Colonic mucosa (tissue), 4 donors: ENCODE measurements around the gene PDE5A. TPM values are rescaled to one million over a fixed set of nuclear protein-coding genes. Genes with fewer than 3 reads are reported as not detected.

Source experiments
- DNase-seq: peaks from one replicate; pipeline ENCODE4 v3.0.0-alpha.2; 2020
- H3K27ac ChIP-seq: fragments of 200-600 bp; one replicate; pipeline ENCODE4 v1.8.0; 2021
- H3K27me3 ChIP-seq: fragments of 200-600 bp; one replicate; pipeline ENCODE4 v1.8.0; 2021
- H3K36me3 ChIP-seq: fragments of 200-600 bp; one replicate; pipeline ENCODE4 v1.8.0; 2021
- H3K4me1 ChIP-seq: fragments of 200-600 bp; one replicate; pipeline ENCODE4 v1.8.0; 2021; ENCODE audit warnings: mild to moderate bottlenecking
- H3K4me3 ChIP-seq: fragments of 200-600 bp; one replicate; pipeline ENCODE4 v1.8.0; 2021
- H3K9ac ChIP-seq, 2 donors: one replicate each; pipeline ENCODE4 v1.7.0; 2013; ENCODE audit warnings: control low read depth in 2 of 2, low read depth in 2 of 2, low read length in 2 of 2
- H3K9me3 ChIP-seq: fragments of 200-600 bp; one replicate; pipeline ENCODE4 v1.8.0; 2021
- intact Hi-C: fragments of 100-400 bp; cut with DNase I; formaldehyde crosslinking; loops from one replicate; pipeline ENCODE4 v1.14.1; 2022
- total RNA-seq, 2 donors: library from RNA; stranded (reverse); fragmentation: NEBNext Ultra II Directional in 1 of 2; extraction: Animal tissue kit (Norgen Biotek cat#: 25700) in 1 of 2; gene quantifications; one replicate each; pipeline ENCODE4 v1.2.1, GENCODE V29; 2021
- TF ChIP-seq, protein P1 (sequence below): fragments of 200-600 bp; IDR thresholded peaks from one replicate; pipeline ENCODE4 v1.8.0; 2022; ENCODE audit warnings: antibody characterized with exemption, mild to moderate bottlenecking
- donor health status: healthy.
- donor health status: DM: no; HTN: no; CAD: no.
- donor health status: DM: no; HTN: no; CAD: no.

Gene PDE5A
- total RNA-seq, 2 donors from 2014 or later = 17.6 to 42.5 TPM

DNA sequence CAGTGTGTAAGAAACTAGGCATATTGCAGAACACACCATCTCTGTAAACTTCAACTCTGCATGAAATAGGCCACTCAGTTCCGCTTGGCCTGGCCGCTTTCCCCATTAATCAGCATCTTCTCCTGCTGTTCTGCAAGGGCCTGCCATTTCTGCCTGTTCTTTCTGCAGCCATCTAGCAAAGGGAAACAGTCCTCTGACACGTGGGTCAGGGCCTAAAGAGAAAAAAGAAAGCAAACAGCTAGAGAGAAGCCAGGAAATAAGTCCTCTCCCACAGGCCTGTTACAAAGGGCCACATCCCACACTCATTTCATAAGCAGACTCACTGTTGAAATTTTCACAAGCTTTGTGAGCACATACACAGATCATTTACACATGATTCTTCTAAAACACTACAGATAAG lies 130.1 kb downstream of the PDE5A start:
- Histone ChIP-seq H3K9ac (no peak overlapping the region), H3K9me3 (no peaks in the 10 kb centered on the region), H3K27me3 (no peaks in the 10 kb centered on the region), H3K36me3 (peaks cover 9% of the 10 kb centered on the region), H3K27ac (no peak overlapping the region), H3K4me1 (no peaks in the 10 kb centered on the region), H3K4me3 (no peak overlapping the region)
- intact Hi-C loops = loop anchor here (10.0 kb wide), 1 partner anchor 514 kb away; no protein-coding TSS in a partner anchor
- DNase-seq = no peak
- TF ChIP-seq, protein P1, sequence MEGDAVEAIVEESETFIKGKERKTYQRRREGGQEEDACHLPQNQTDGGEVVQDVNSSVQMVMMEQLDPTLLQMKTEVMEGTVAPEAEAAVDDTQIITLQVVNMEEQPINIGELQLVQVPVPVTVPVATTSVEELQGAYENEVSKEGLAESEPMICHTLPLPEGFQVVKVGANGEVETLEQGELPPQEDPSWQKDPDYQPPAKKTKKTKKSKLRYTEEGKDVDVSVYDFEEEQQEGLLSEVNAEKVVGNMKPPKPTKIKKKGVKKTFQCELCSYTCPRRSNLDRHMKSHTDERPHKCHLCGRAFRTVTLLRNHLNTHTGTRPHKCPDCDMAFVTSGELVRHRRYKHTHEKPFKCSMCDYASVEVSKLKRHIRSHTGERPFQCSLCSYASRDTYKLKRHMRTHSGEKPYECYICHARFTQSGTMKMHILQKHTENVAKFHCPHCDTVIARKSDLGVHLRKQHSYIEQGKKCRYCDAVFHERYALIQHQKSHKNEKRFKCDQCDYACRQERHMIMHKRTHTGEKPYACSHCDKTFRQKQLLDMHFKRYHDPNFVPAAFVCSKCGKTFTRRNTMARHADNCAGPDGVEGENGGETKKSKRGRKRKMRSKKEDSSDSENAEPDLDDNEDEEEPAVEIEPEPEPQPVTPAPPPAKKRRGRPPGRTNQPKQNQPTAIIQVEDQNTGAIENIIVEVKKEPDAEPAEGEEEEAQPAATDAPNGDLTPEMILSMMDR = no peak

DNA sequence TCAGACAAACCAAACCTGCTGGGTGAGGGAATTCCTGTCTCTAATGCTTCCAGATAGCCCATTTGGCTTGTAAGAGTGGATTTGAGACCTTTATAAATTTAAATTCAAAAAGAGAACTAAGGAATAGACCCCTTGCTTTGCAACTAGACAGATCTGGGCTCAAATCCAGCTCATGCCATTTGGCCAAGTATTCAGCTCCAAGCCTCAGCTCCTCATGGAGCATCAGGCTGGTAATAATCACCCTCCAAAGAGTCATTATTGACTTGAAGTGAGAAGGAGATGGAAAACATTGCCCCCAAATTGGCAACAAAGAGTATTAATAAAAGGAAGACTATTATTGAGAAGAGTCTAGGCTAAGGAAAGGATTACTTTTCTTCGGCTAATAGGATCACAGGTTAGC lies 134.7 kb downstream of the PDE5A start:
- no peaks in the 10 kb centered on the region for H3K4me1 ChIP-seq
- intact Hi-C loops = loop anchor here (10.0 kb wide), 1 partner anchor 509 kb away; no protein-coding TSS in a partner anchor
- TF ChIP-seq, protein P1 = no peak
- DNase-seq = no peak
- H3K9me3 ChIP-seq = no peaks in the 10 kb centered on the region
- no peak overlapping the region for H3K4me3 ChIP-seq
- no peaks in the 10 kb centered on the region for H3K27me3 ChIP-seq
- peaks cover 9% of the 10 kb centered on the region for H3K36me3 ChIP-seq
- H3K9ac ChIP-seq = no peak overlapping the region
- H3K27ac ChIP-seq = no peak overlapping the region

DNA sequence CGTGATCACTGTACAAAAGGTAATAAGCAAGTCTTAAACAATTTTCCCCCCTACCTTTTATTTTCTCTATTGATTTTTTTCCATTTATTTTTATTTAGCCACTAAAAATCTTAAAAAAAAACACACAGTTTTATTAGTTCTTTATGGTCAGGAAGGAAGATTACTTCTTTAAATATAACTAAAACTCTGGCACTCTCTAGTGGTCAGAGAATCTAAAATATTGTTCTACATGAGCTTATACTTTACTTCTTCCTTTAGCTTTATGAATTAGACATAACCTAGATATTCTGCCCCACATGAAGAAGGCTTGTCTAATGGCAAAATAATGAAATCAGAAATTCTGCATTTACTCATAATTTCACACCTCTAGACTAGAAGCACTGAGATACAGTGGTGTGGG lies 135.2 kb downstream of the PDE5A start:
- Histone ChIP-seq H3K4me1 (no peaks in the 10 kb centered on the region), H3K27ac (no peak overlapping the region), H3K27me3 (no peaks in the 10 kb centered on the region), H3K4me3 (no peak overlapping the region), H3K9ac (no peak overlapping the region), H3K9me3 (no peaks in the 10 kb centered on the region), H3K36me3 (peaks cover 9% of the 10 kb centered on the region)
- intact Hi-C loops = loop anchor here (10.0 kb wide), 1 partner anchor 509 kb away; no protein-coding TSS in a partner anchor
- no peak for DNase-seq
- TF ChIP-seq, protein P1 = no peak

DNA sequence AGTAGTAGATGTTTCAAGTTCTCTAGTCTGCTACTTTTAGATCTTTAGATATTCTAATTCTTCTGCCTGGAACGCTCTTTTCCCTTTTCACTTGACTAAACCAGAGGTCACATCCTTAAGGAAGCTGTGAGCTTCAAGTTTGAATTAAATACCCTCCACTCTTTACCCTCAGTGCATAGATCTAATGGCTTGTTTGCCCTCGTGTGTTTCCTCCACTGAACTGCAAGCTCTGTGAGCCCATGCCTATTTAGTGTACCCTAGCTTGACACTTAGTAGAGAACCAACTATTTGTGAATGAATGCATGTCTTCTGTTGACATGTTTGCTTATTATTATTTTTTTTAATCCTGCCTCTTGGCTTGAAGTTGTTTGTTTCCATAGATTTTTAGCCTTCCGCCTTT lies 138.3 kb downstream of the PDE5A start:
- DNase-seq = no peak
- intact Hi-C loops = loop anchor here (10.0 kb wide), 1 partner anchor 506 kb away; no protein-coding TSS in a partner anchor
- no peaks in the 10 kb centered on the region for H3K27me3 ChIP-seq
- H3K27ac ChIP-seq = no peak overlapping the region
- H3K9me3 ChIP-seq = no peaks in the 10 kb centered on the region
- no peaks in the 10 kb centered on the region for H3K4me1 ChIP-seq
- no peak overlapping the region for H3K4me3 ChIP-seq
- peaks cover 9% of the 10 kb centered on the region for H3K36me3 ChIP-seq
- TF ChIP-seq, protein P1 = no peak
- no peak overlapping the region for H3K9ac ChIP-seq

DNA sequence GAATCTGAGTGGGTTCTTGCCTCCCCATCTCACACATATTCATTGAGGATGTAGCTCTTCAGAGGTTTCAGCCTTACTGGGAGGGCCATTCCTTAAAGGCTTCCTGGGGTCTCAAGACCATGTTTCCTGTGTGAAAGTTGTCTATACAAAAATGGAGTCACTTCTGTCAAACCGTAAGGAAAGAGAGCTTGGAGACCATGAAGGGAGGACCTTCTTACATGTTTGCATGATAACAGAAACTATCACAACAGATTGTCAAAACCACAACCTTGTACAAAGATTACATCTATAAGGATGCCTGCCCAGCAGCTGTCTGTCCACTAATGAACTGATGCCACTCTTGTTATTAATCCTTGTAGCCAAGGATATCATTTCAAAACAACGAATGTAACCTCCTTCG lies 139.3 kb downstream of the PDE5A start:
- Histone ChIP-seq H3K27me3 (no peaks in the 10 kb centered on the region), H3K27ac (no peak overlapping the region), H3K9me3 (no peaks in the 10 kb centered on the region), H3K9ac (no peak overlapping the region), H3K4me1 (no peaks in the 10 kb centered on the region), H3K36me3 (peaks cover 2% of the 10 kb centered on the region), H3K4me3 (no peak overlapping the region)
- no peak for DNase-seq
- intact Hi-C loops = no loop called here
- TF ChIP-seq, protein P1 = no peak
